Esophagus squamous epithelium (tissue), 5 donors: ENCODE results near the gene ADARB2. TPM values are rescaled to one million over a fixed set of nuclear protein-coding genes. Genes with fewer than 3 reads are reported as not detected.

Experiments used
- DNase-seq: peaks from one replicate; lab custom pipeline; 2025; lab: John Stamatoyannopoulos, UW
- H3K27ac ChIP-seq, 4 donors: fragments of 200-600 bp; sonication (generic); one replicate each; pipeline ENCODE4 v1.5.1; 2016 to 2019; ENCODE audit warnings: mild to moderate bottlenecking in 1 of 4
- H3K27me3 ChIP-seq, 4 donors: fragments of 200-600 bp; sonication (generic); 1 replicate in 3 of 4; 2 replicates in 1 of 4; pipeline versions ENCODE4 v1.5.1 to v1.6.0; 2017 to 2021; ENCODE audit warnings: antibody characterized with exemption in 1 of 4
- H3K36me3 ChIP-seq, 3 donors: fragments of 200-600 bp; sonication (generic); one replicate each; pipeline ENCODE4 v1.5.1; 2016 to 2019
- H3K4me1 ChIP-seq, 3 donors: fragments of 200-600 bp; sonication (generic); one replicate each; pipeline ENCODE4 v1.5.1; 2017 to 2019
- H3K4me3 ChIP-seq, 4 donors: fragments of 200-600 bp; sonication (generic); 1 replicate in 3 of 4; 2 replicates in 1 of 4; pipeline ENCODE4 v1.5.1; 2016 to 2019; ENCODE audit warnings: mild to moderate bottlenecking in 2 of 4, moderate library complexity in 1 of 4
- H3K9me3 ChIP-seq, 3 donors: fragments of 200-600 bp; sonication (generic); one replicate each; pipeline ENCODE4 v1.5.1; 2016 to 2019
- POLR2A ChIP-seq, 4 donors: fragments of 450-650 bp; IDR thresholded peaks; one replicate each; pipeline ENCODE4 v1.6.1; 2017; ENCODE audit warnings: antibody characterized with exemption in 4 of 4, mild to moderate bottlenecking in 4 of 4, moderate library complexity in 3 of 4
- WGBS, 2 donors: methylation state at CpG; one replicate each; pipeline ENCODE4 v1.1.5; 2018; 5-methylcytosine and 5-hydroxymethylcytosine counted together
- intact Hi-C: fragments of 100-400 bp; cut with DNase I; formaldehyde crosslinking; loops from one replicate; pipeline ENCODE4 v1.15.0; 2022
- total RNA-seq, 4 donors: library from RNA; depleted of rRNA; stranded (reverse); fragments of >200 nt; gene quantifications; one replicate each; pipeline ENCODE4 v1.1.0, GENCODE V29; 2016
- TF ChIP-seq, protein P1 (sequence below), 6 experiments: fragments of 450-650 bp in 4 of 6; fragments of 200-600 bp in 2 of 6; sonication (generic) in 2 of 6; IDR thresholded peaks; one replicate each; pipeline ENCODE4 v1.5.1; 2016 to 2019; ENCODE audit warnings: antibody characterized with exemption in 6 of 6, mild to moderate bottlenecking in 4 of 6, moderate library complexity in 4 of 6
- donor health status: DM: yes; HTN: yes; CAD: no.

The ADARB2 gene
- total RNA-seq, 4 donors from 2014 or later: 0.21 to 3.5 (median 1.5) TPM

DNA sequence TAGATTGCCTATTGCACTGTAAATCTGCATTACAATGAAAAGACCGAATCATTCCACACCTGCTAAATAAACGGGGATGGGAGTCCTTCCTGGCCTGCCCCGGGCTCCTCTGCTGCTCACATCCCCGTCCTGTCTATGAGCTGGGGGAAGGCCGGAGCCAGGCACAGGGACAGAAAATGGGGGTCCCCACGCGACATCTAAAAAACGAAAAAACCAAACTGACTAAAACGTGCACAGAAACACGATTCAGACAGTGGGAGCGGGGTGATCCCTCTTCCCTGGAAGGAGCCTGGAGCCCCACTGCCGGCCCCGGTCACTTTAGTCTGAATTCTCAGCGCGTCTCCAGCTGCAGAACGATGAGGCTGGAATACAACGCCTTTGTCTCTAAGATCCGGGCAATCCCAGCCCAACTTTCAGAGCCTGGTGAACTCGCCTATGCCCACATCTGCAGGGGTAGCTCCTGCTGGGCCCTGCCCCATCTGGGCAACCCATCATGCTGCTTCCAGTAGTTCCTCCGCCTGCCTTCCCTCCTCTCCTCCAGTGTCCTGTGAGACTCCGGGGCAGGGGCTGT lies 78.0 kb downstream of the ADARB2 start:
- no peaks in the 10 kb centered on the region for H3K4me1 ChIP-seq
- peaks cover 0 to 13% (median 0%) of the 10 kb centered on the region in 4 donors for H3K27me3 ChIP-seq
- H3K9me3 ChIP-seq: no peaks in the 10 kb centered on the region
- TF ChIP-seq POLR2A (IDR thresholded peaks at IDR 0.05): no peak
- TF ChIP-seq, protein P1, sequence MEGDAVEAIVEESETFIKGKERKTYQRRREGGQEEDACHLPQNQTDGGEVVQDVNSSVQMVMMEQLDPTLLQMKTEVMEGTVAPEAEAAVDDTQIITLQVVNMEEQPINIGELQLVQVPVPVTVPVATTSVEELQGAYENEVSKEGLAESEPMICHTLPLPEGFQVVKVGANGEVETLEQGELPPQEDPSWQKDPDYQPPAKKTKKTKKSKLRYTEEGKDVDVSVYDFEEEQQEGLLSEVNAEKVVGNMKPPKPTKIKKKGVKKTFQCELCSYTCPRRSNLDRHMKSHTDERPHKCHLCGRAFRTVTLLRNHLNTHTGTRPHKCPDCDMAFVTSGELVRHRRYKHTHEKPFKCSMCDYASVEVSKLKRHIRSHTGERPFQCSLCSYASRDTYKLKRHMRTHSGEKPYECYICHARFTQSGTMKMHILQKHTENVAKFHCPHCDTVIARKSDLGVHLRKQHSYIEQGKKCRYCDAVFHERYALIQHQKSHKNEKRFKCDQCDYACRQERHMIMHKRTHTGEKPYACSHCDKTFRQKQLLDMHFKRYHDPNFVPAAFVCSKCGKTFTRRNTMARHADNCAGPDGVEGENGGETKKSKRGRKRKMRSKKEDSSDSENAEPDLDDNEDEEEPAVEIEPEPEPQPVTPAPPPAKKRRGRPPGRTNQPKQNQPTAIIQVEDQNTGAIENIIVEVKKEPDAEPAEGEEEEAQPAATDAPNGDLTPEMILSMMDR (IDR thresholded peaks at IDR 0.05): no peak
- no peak overlapping the region for H3K4me3 ChIP-seq
- 82 to 87% methylated on average over 20 to 21 of the region's 21 CpGs for WGBS, 2 donors
- intact Hi-C loops: no loop called here
- no peak overlapping the region for H3K27ac ChIP-seq
- no peaks in the 10 kb centered on the region for H3K36me3 ChIP-seq
- DNase-seq: no peak

DNA sequence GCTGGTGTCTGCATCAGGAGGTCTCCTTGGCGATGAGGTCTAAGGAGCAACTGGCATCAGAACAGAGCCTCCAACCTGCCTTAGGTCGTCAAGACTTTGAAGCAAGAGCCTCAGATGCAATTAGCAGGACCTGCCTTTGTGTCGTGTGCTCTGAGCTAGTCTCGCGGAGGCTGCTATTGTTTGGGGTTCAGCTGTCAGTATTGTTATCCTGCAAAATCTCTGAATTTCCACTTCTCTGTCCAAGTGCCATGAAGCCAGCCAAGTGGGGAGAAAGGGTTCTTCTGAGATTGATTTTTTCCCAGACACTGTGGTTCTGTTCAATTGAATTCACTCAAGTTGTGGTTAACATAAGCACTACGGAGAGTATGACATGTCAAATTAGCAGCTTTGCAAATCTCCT lies 78.7 kb downstream of the ADARB2 start:
- Histone ChIP-seq H3K9me3 (no peaks in the 10 kb centered on the region), H3K27me3 (peaks cover 0 to 19% (median 0%) of the 10 kb centered on the region in 4 donors), H3K4me1 (no peaks in the 10 kb centered on the region), H3K4me3 (no peak overlapping the region), H3K27ac (no peak overlapping the region), H3K36me3 (no peaks in the 10 kb centered on the region)
- no peak for TF ChIP-seq POLR2A (IDR thresholded peaks at IDR 0.05)
- TF ChIP-seq, protein P1 (IDR thresholded peaks at IDR 0.05): no peak
- no peak for DNase-seq
- 68 to 79% methylated on average over 4 to 5 of the region's 6 CpGs for WGBS, 2 donors
- intact Hi-C loops: no loop called here

DNA sequence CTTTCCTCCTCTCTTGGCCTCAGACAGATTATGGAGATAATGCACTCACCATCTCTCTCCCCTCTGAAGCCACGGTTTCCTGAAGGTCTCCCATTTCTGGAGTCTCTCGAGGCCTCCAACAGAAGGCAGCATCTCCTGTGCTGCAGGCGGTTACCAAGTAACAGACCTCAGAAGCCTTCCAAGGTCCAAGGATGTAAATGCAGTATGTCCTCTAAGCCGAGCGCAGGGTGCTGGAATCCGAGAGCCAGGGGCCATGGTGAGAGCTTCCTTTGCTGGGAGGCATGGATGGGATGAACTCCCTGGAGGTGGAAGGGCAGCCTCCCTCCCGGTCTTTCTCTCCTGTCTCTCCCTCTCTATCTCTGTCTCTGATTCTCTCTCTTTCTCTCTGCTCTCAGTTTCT lies 79.8 kb downstream of the ADARB2 start:
- Histone ChIP-seq H3K9me3 (no peaks in the 10 kb centered on the region), H3K4me3 (no peak overlapping the region), H3K27me3 (peaks cover 0 to 20% (median 0%) of the 10 kb centered on the region in 4 donors), H3K36me3 (no peaks in the 10 kb centered on the region), H3K27ac (no peak overlapping the region), H3K4me1 (no peaks in the 10 kb centered on the region)
- WGBS, 2 donors: 57 to 68% methylated on average over 7 of the region's 7 CpGs
- TF ChIP-seq POLR2A (IDR thresholded peaks at IDR 0.05): no peak
- TF ChIP-seq, protein P1 (IDR thresholded peaks at IDR 0.05): no peak
- DNase-seq: no peak
- intact Hi-C loops: no loop called here

DNA sequence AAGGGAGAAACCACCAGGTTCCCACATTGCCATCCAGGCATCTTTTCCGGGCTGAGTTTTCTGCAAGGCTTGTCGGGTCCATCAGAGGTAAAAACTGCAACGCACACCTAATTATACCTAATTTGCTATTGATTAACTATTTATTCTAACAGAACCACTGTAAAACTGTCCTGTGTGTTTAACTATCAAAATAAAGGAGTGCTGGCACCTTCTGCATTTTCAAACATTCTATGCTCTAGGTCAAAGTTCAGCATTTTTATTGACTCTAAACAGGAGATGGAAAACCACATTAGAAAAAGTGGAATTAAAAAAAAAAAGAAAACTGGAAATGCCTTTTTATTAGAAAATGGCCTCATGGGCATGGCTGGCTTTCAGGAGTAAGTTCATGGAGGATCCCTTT lies 82.0 kb downstream of the ADARB2 start:
- H3K36me3 ChIP-seq: no peaks in the 10 kb centered on the region
- DNase-seq: no peak
- peaks cover 0 to 11% (median 0%) of the 10 kb centered on the region in 4 donors for H3K27me3 ChIP-seq
- H3K4me3 ChIP-seq: no peak overlapping the region
- intact Hi-C loops: no loop called here
- TF ChIP-seq POLR2A (IDR thresholded peaks at IDR 0.05): no peak
- TF ChIP-seq, protein P1 (IDR thresholded peaks at IDR 0.05): no peak
- 86 to 87% methylated on average over 3 of the region's 3 CpGs for WGBS, 2 donors
- no peak overlapping the region for H3K27ac ChIP-seq
- H3K9me3 ChIP-seq: no peaks in the 10 kb centered on the region
- H3K4me1 ChIP-seq: no peaks in the 10 kb centered on the region

DNA sequence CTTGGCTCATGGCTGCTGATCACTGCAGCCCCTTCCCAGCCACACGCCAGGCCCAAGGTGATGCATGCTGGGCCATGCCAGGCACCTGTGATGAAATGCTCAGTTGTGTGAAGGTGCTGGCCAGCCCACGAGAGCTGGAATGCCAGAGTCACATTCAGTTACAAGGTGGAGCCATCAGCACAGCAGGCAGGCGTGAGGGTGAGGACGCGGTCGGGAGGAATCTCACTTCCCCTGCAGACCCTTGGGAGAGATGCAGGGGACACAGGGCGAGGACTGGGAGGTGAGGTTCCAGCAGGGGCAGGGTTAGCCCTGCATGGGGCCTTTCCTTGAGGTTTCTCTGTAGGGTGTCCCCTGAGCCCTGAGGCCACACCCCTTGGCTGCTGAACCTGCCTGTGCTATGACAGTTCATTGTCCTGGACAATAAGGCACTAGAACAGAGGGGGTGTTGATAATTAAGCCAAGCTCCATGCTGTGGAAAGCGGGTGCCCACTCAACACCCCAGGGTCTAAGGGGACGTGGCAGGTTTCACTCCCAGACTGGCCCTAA lies 82.4 kb downstream of the ADARB2 start:
- TF ChIP-seq, protein P1 (IDR thresholded peaks at IDR 0.05): no peak
- TF ChIP-seq POLR2A (IDR thresholded peaks at IDR 0.05): no peak
- intact Hi-C loops: no loop called here
- Histone ChIP-seq H3K27ac (no peak overlapping the region), H3K4me3 (no peak overlapping the region), H3K36me3 (no peaks in the 10 kb centered on the region), H3K27me3 (peaks cover 0 to 11% (median 0%) of the 10 kb centered on the region in 4 donors), H3K4me1 (no peaks in the 10 kb centered on the region), H3K9me3 (no peaks in the 10 kb centered on the region)
- no peak for DNase-seq
- 89 to 100% methylated on average over 2 to 8 of the region's 9 CpGs for WGBS, 2 donors
